Astrocyte (in vitro differentiated cells and primary cell): ENCODE measurements around the gene SPATA32. TPM values are rescaled to one million over a fixed set of nuclear protein-coding genes. Genes with fewer than 3 reads are reported as not detected.

ENCODE experiments used
- DNase-seq: peaks from one replicate; pipeline ENCODE4 v3.0.0-alpha.2; 2010; ENCODE audit warnings: low read depth
- FAIRE-seq: peaks from 2 replicates; lab custom pipeline; 2011; peaks lifted over from hg19 to GRCh38; lab: Jason Lieb, UNC
- H2AFZ ChIP-seq: 2 replicates; pipeline ENCODE4 v1.6.0; 2012; ENCODE audit warnings: low read depth, low read length, inconsistent platforms
- H3K27ac ChIP-seq: 2 replicates; pipeline ENCODE4 v1.5.1; 2011; ENCODE audit warnings: low read depth, low read length, inconsistent platforms
- H3K27me3 ChIP-seq: 2 replicates; pipeline ENCODE4 v1.6.0; 2011; ENCODE audit warnings: low read length, inconsistent platforms; ENCODE audit not compliant: insufficient read depth
- H3K36me3 ChIP-seq: 2 replicates; pipeline ENCODE4 v1.5.1; 2011; ENCODE audit warnings: low read length, inconsistent platforms; ENCODE audit not compliant: insufficient read depth
- H3K4me1 ChIP-seq: 2 replicates; pipeline ENCODE4 v1.5.1; 2011; ENCODE audit warnings: low read length, inconsistent platforms; ENCODE audit not compliant: insufficient read depth
- H3K4me2 ChIP-seq: 2 replicates; pipeline ENCODE4 v1.6.0; 2012; ENCODE audit warnings: low read length, inconsistent platforms
- H3K4me3 ChIP-seq: 2 replicates; pipeline ENCODE4 v1.5.1; 2011; ENCODE audit warnings: low read depth, mild to moderate bottlenecking, low read length, inconsistent platforms; ENCODE audit not compliant: insufficient read depth
- H3K79me2 ChIP-seq: 2 replicates; pipeline ENCODE4 v1.6.0; 2012; ENCODE audit warnings: mild to moderate bottlenecking, low read length, inconsistent platforms; ENCODE audit not compliant: insufficient read depth
- H3K9ac ChIP-seq: 2 replicates; pipeline ENCODE4 v1.6.0; 2012; ENCODE audit warnings: mild to moderate bottlenecking, low read length, inconsistent platforms
- H3K9me3 ChIP-seq: 2 replicates; pipeline ENCODE4 v1.5.1; 2012; ENCODE audit warnings: low read depth, mild to moderate bottlenecking, low read length, inconsistent platforms; ENCODE audit not compliant: insufficient read depth
- H4K20me1 ChIP-seq: 2 replicates; pipeline ENCODE4 v1.6.0; 2012; ENCODE audit warnings: low read length, inconsistent platforms; ENCODE audit not compliant: insufficient read depth
- H3K27ac Mint-ChIP-seq: one replicate; pipeline ENCODE4 v1.8.0; 2021; ENCODE audit warnings: mild to moderate bottlenecking, mixed read lengths; ENCODE audit not compliant: unreplicated experiment
- H3K27me3 Mint-ChIP-seq: one replicate; pipeline ENCODE4 v1.8.0; 2021; ENCODE audit warnings: low read depth, mixed read lengths; ENCODE audit not compliant: unreplicated experiment
- H3K36me3 Mint-ChIP-seq: one replicate; pipeline ENCODE4 v1.8.0; 2021; ENCODE audit warnings: low read depth, mixed read lengths; ENCODE audit not compliant: unreplicated experiment
- H3K4me1 Mint-ChIP-seq: one replicate; pipeline ENCODE4 v1.8.0; 2021; ENCODE audit warnings: low read depth, mixed read lengths; ENCODE audit not compliant: unreplicated experiment
- H3K4me3 Mint-ChIP-seq: one replicate; pipeline ENCODE4 v1.8.0; 2021; ENCODE audit warnings: mild to moderate bottlenecking, moderate library complexity, mixed read lengths; ENCODE audit not compliant: unreplicated experiment
- H3K9me3 Mint-ChIP-seq: one replicate; pipeline ENCODE4 v1.8.0; 2021; ENCODE audit warnings: mild to moderate bottlenecking, mixed read lengths; ENCODE audit not compliant: unreplicated experiment
- CTCF ChIP-seq: IDR thresholded peaks from 2 replicates; pipeline ENCODE4 v1.5.1; 2011; ENCODE audit warnings: low read depth, mild to moderate bottlenecking, inconsistent platforms, low read length, moderate library complexity; ENCODE audit not compliant: insufficient read depth
- EZH2 ChIP-seq: IDR thresholded peaks from 2 replicates; pipeline ENCODE4 v1.6.1; 2012; ENCODE audit warnings: mild to moderate bottlenecking, low read length, inconsistent platforms; ENCODE audit not compliant: insufficient read depth
- total RNA-seq: library from RNA; stranded (reverse); gene quantifications from 2 replicates; pipeline ENCODE4 v1.2.1, GENCODE V29; 2021

Gene SPATA32
- total RNA-seq, 1 donor from 2014 or later = not detected

GRCh38 chr17:45233423-45233924 lies 28.4 kb downstream of the SPATA32 start:
- Histone ChIP-seq H3K4me1 (peaks cover 11% of the 10 kb centered on the region), H3K9ac (no peak overlapping the region), H3K36me3 (no peaks in the 10 kb centered on the region), H4K20me1 (no peaks in the 10 kb centered on the region), H2AFZ (no peak overlapping the region), H3K27me3 (peaks cover 6% of the 10 kb centered on the region), H3K4me2 (no peak overlapping the region), H3K27ac (no peak overlapping the region), H3K79me2 (no peaks in the 10 kb centered on the region), H3K4me3 (no peak overlapping the region), H3K9me3 (no peaks in the 10 kb centered on the region)
- Mint-ChIP-seq H3K4me3 (no peak overlapping the region), H3K27me3 (peaks cover 42% of the 10 kb centered on the region), H3K27ac (no peak overlapping the region), H3K4me1 (peaks cover 5% of the 10 kb centered on the region), H3K36me3 (peaks cover 8% of the 10 kb centered on the region), H3K9me3 (no peaks in the 10 kb centered on the region)
- no peak for FAIRE-seq
- DNase-seq = no peak
- TF ChIP-seq CTCF (no peak), EZH2 (no peak)

GRCh38 chr17:45232514-45233422 lies 29.1 kb downstream of the SPATA32 start:
- peaks cover 6% of the 10 kb centered on the region for H3K27me3 ChIP-seq
- no peak overlapping the region for H3K27ac ChIP-seq
- Mint-ChIP-seq H3K4me3 (no peak overlapping the region), H3K27ac (no peak overlapping the region), H3K4me1 (peaks cover 7% of the 10 kb centered on the region), H3K27me3 (peaks cover 35% of the 10 kb centered on the region), H3K9me3 (no peaks in the 10 kb centered on the region), H3K36me3 (peaks cover 5% of the 10 kb centered on the region)
- no peaks in the 10 kb centered on the region for H4K20me1 ChIP-seq
- H3K9me3 ChIP-seq = no peaks in the 10 kb centered on the region
- no peak overlapping the region for H3K4me3 ChIP-seq
- FAIRE-seq = no peak
- H3K36me3 ChIP-seq = no peaks in the 10 kb centered on the region
- H2AFZ ChIP-seq = no peak overlapping the region
- H3K4me2 ChIP-seq = no peak overlapping the region
- no peak for DNase-seq
- no peaks in the 10 kb centered on the region for H3K79me2 ChIP-seq
- peaks cover 12% of the 10 kb centered on the region for H3K4me1 ChIP-seq
- TF ChIP-seq CTCF (no peak), EZH2 (no peak)
- H3K9ac ChIP-seq = no peak overlapping the region
